Progenitor cell of endocrine pancreas (in vitro differentiated cells): ENCODE data around the gene UBAC2. TPM values are rescaled to one million over a fixed set of nuclear protein-coding genes. Genes with fewer than 3 reads are reported as not detected.

Experiments
- DNase-seq: peaks from one replicate; pipeline ENCODE4 v3.0.0; 2021; ENCODE audit warnings: low spot score; ENCODE audit not compliant: unreplicated experiment
- H3K27ac Mint-ChIP-seq: 2 replicates; pipeline ENCODE4 v1.8.0; 2021; ENCODE audit warnings: mild to moderate bottlenecking, moderate library complexity, mixed read lengths
- H3K27me3 Mint-ChIP-seq: 2 replicates; pipeline ENCODE4 v1.8.0; 2021; ENCODE audit warnings: mixed read lengths
- H3K36me3 Mint-ChIP-seq: 2 replicates; pipeline ENCODE4 v1.8.0; 2022; ENCODE audit warnings: mixed read lengths; ENCODE audit not compliant: insufficient read depth
- H3K4me1 Mint-ChIP-seq: 2 replicates; pipeline ENCODE4 v1.8.0; 2021; ENCODE audit warnings: low read depth, mixed read lengths
- H3K4me3 Mint-ChIP-seq: 2 replicates; pipeline ENCODE4 v1.8.0; 2021; ENCODE audit warnings: low read depth, mild to moderate bottlenecking, moderate library complexity, mixed read lengths
- H3K9me3 Mint-ChIP-seq: 2 replicates; pipeline ENCODE4 v1.8.0; 2021; ENCODE audit warnings: low read depth, mixed read lengths
- CTCF ChIP-seq: fragments of 200-600 bp; sonication (generic); IDR thresholded peaks from one replicate; pipeline ENCODE4 v1.5.0; 2021; ENCODE audit warnings: antibody characterized with exemption, mild to moderate bottlenecking; ENCODE audit not compliant: unreplicated experiment
- total RNA-seq: library from RNA; stranded (reverse); gene quantifications from 2 replicates; pipeline ENCODE4 v1.2.1, GENCODE V29; 2021

Gene UBAC2
- total RNA-seq, 1 donor from 2014 or later, result 60.6 TPM

- no peaks in the 10 kb centered on the region for H3K27me3 Mint-ChIP-seq
- H3K4me1 Mint-ChIP-seq, result peaks cover 3% of the 10 kb centered on the region
- peak overlapping the region; percentile 54 for H3K27ac Mint-ChIP-seq
- H3K36me3 Mint-ChIP-seq, result peaks cover 17% of the 10 kb centered on the region
- TF ChIP-seq CTCF, result no peak
- no peaks in the 10 kb centered on the region for H3K9me3 Mint-ChIP-seq
- DNase-seq, result no peak
- H3K4me3 Mint-ChIP-seq, result no peak overlapping the region
Measured at GRCh38 chr13:99329477-99329876, 128.8 kb downstream of the UBAC2 start.

- no peak for TF ChIP-seq CTCF
- peaks cover 3% of the 10 kb centered on the region for H3K4me1 Mint-ChIP-seq
- no peaks in the 10 kb centered on the region for H3K9me3 Mint-ChIP-seq
- no peak overlapping the region for H3K27ac Mint-ChIP-seq
- H3K27me3 Mint-ChIP-seq, result no peaks in the 10 kb centered on the region
- H3K4me3 Mint-ChIP-seq, result no peak overlapping the region
- H3K36me3 Mint-ChIP-seq, result peaks cover 12% of the 10 kb centered on the region
- no peak for DNase-seq
Measured at GRCh38 chr13:99330942-99331341, 130.3 kb downstream of the UBAC2 start.

- Mint-ChIP-seq H3K4me1 (peaks cover 3% of the 10 kb centered on the region), H3K9me3 (no peaks in the 10 kb centered on the region), H3K4me3 (no peak overlapping the region), H3K36me3 (peaks cover 12% of the 10 kb centered on the region), H3K27me3 (no peaks in the 10 kb centered on the region), H3K27ac (no peak overlapping the region)
- DNase-seq, result no peak
- no peak for TF ChIP-seq CTCF
Measured at GRCh38 chr13:99331881-99332293, 131.2 kb downstream of the UBAC2 start.

GRCh38 chr13:99332456-99332855, 131.8 kb downstream of the UBAC2 start:
- Mint-ChIP-seq H3K4me3 (no peak overlapping the region), H3K27ac (no peak overlapping the region), H3K36me3 (peaks cover 7% of the 10 kb centered on the region), H3K27me3 (no peaks in the 10 kb centered on the region), H3K9me3 (no peaks in the 10 kb centered on the region), H3K4me1 (peaks cover 3% of the 10 kb centered on the region)
- no peak for TF ChIP-seq CTCF
- no peak for DNase-seq

GRCh38 chr13:99334221-99334620, 133.6 kb downstream of the UBAC2 start:
- Mint-ChIP-seq H3K9me3 (no peaks in the 10 kb centered on the region), H3K4me3 (no peak overlapping the region), H3K27ac (no peak overlapping the region), H3K36me3 (peaks cover 5% of the 10 kb centered on the region), H3K27me3 (no peaks in the 10 kb centered on the region), H3K4me1 (peaks cover 3% of the 10 kb centered on the region)
- no peak for TF ChIP-seq CTCF
- no peak for DNase-seq
